IMR-90 (cell line): ENCODE results near the gene CACNA1G. TPM values are rescaled to one million over a fixed set of nuclear protein-coding genes. Genes with fewer than 3 reads are reported as not detected.

Experiments
- ATAC-seq: fragments of 200-7000 bp; cut with Tn5 transposase; 2 replicates; pipeline ENCODE4 v1.9.1; 2020; ENCODE audit warnings: low read depth, mild to moderate bottlenecking, moderate library complexity
- BruUV-seq: library from RNA; stranded (reverse); fragments of 400-500 nt; replicated peaks from 2 replicates; lab custom pipeline; 2021; lab: Mats Ljungman, UMichigan
- CTCF ChIA-PET: fragments of 300-600 bp; formaldehyde crosslinking; extraction: SDS; loops from one replicate; lab custom pipeline; 2021; ENCODE audit warnings: antibody characterized with exemption; lab: Yijun Ruan, JAX
- POLR2A ChIA-PET: fragments of 300-600 bp; sonication (Branson Sonifier 250); formaldehyde crosslinking; loops from one replicate; lab custom pipeline; 2022; ENCODE audit warnings: antibody characterized with exemption; ENCODE audit not compliant: unreplicated experiment; lab: Charles Lee
- DNase-seq: peaks from one replicate; pipeline ENCODE4 v3.0.0; 2013
- H2AFZ ChIP-seq: replicated peaks from 2 replicates; pipeline ENCODE3; 2013; ENCODE audit warnings: low read length, mild to moderate bottlenecking; ENCODE audit not compliant: poor library complexity
- H2AK5ac ChIP-seq: 2 replicates; pipeline ENCODE4 v1.6.1; 2013; ENCODE audit warnings: low read depth, low read length, inconsistent platforms
- H2AK9ac ChIP-seq: replicated peaks from 2 replicates; pipeline ENCODE3; 2013; ENCODE audit warnings: mild to moderate bottlenecking, low read depth, low read length, moderate library complexity; ENCODE audit not compliant: poor library complexity
- H2BK120ac ChIP-seq: 2 replicates; pipeline ENCODE4 v1.6.1; 2013; ENCODE audit warnings: low read depth, low read length, inconsistent platforms
- H2BK15ac ChIP-seq: 3 replicates; pipeline ENCODE4 v1.6.1; 2013; ENCODE audit warnings: low read depth, low read length, inconsistent platforms
- H2BK20ac ChIP-seq: 2 replicates; pipeline ENCODE4 v1.6.1; 2013; ENCODE audit warnings: low read depth, mild to moderate bottlenecking, inconsistent platforms, low read length, moderate library complexity
- H2BK5ac ChIP-seq: 2 replicates; pipeline ENCODE4 v1.6.1; 2013; ENCODE audit warnings: mild to moderate bottlenecking, low read depth, low read length, inconsistent platforms; ENCODE audit not compliant: poor library complexity, severe bottlenecking
- H3K14ac ChIP-seq: replicated peaks from 2 replicates; pipeline ENCODE4 v1.6.1; 2013; ENCODE audit warnings: low read depth, low read length, inconsistent platforms
- H3K18ac ChIP-seq: 2 replicates; pipeline ENCODE4 v1.6.1; 2013; ENCODE audit warnings: low read depth, low read length, control low read depth
- H3K23ac ChIP-seq: 2 replicates; pipeline ENCODE4 v1.6.1; 2013; ENCODE audit warnings: low read depth, low read length, inconsistent platforms
- H3K27ac ChIP-seq: 2 replicates; pipeline ENCODE4 v1.5.1; 2013; ENCODE audit warnings: mild to moderate bottlenecking, control low read depth, low read length; ENCODE audit not compliant: insufficient read depth
- H3K27me3 ChIP-seq: 2 replicates; pipeline ENCODE4 v1.6.1; 2013; ENCODE audit warnings: low read length; ENCODE audit not compliant: control insufficient read depth, insufficient read depth
- H3K36me3 ChIP-seq: 2 replicates; pipeline ENCODE4 v1.6.1; 2013; ENCODE audit warnings: low read length, mixed read lengths; ENCODE audit not compliant: control insufficient read depth, insufficient read depth
- H3K4ac ChIP-seq: 2 replicates; pipeline ENCODE4 v1.6.1; 2013; ENCODE audit warnings: low read depth, low read length, inconsistent platforms
- H3K4me1 ChIP-seq: 2 replicates; pipeline ENCODE4 v1.6.1; 2013; ENCODE audit warnings: low read length, mixed read lengths; ENCODE audit not compliant: control insufficient read depth, insufficient read depth
- H3K4me2 ChIP-seq: 2 replicates; pipeline ENCODE4 v1.6.1; 2013; ENCODE audit warnings: low read depth, mild to moderate bottlenecking, control low read depth, low read length, moderate library complexity
- H3K4me3 ChIP-seq: 2 replicates; pipeline ENCODE4 v1.5.1; 2013; ENCODE audit warnings: low read depth, mild to moderate bottlenecking, control low read depth, low read length, moderate library complexity; ENCODE audit not compliant: insufficient read depth
- H3K56ac ChIP-seq: 2 replicates; pipeline ENCODE4 v1.6.1; 2013; ENCODE audit warnings: low read length, inconsistent platforms; ENCODE audit not compliant: insufficient read depth; ENCODE audit errors: extremely low read depth
- H3K79me1 ChIP-seq, 2 experiments: 2 replicates each; pipeline ENCODE4 v1.6.1; 2013; ENCODE audit warnings: low read length in 2 of 2, inconsistent platforms in 1 of 2, low read depth in 1 of 2
- H3K9ac ChIP-seq: 2 replicates; pipeline ENCODE4 v1.6.1; 2013; ENCODE audit warnings: low read depth, low read length, control low read depth
- H3K9me1 ChIP-seq: 2 replicates; pipeline ENCODE4 v1.6.1; 2013; ENCODE audit warnings: low read length, inconsistent platforms; ENCODE audit not compliant: insufficient read depth
- H3K9me3 ChIP-seq: 2 replicates; pipeline ENCODE4 v1.6.1; 2013; ENCODE audit warnings: low read length; ENCODE audit not compliant: control insufficient read depth, insufficient read depth
- H4K20me1 ChIP-seq: 2 replicates; pipeline ENCODE4 v1.6.1; 2013; ENCODE audit warnings: low read length, inconsistent platforms; ENCODE audit not compliant: insufficient read depth
- H4K5ac ChIP-seq: 2 replicates; pipeline ENCODE4 v1.6.1; 2013; ENCODE audit warnings: mild to moderate bottlenecking, low read depth, low read length, control low read depth
- H4K8ac ChIP-seq, 2 experiments: 2 replicates each; pipeline ENCODE4 v1.6.1; 2013; ENCODE audit warnings: low read depth in 2 of 2, low read length in 2 of 2, control low read depth in 1 of 2, inconsistent platforms in 1 of 2
- H4K91ac ChIP-seq: 2 replicates; pipeline ENCODE4 v1.6.1; 2013; ENCODE audit warnings: low read depth, low read length, inconsistent platforms; ENCODE audit not compliant: insufficient read depth
- BHLHE40 ChIP-seq: fragments of 150-350 bp; IDR thresholded peaks from 2 replicates; pipeline ENCODE4 v1.6.1; 2016; ENCODE audit warnings: mild to moderate bottlenecking, low read depth, low read length
- CEBPB ChIP-seq: IDR thresholded peaks from 2 replicates; pipeline ENCODE4 v1.6.1; 2012; ENCODE audit warnings: low read depth, low read length, improper control_type of control experiment
- CHD1 ChIP-seq: IDR thresholded peaks from 2 replicates; pipeline ENCODE4 v1.6.1; 2012; ENCODE audit warnings: low read depth, low read length, improper control_type of control experiment
- MAFK ChIP-seq: IDR thresholded peaks from 2 replicates; pipeline ENCODE4 v1.6.1; 2012; ENCODE audit warnings: low read depth, low read length, improper control_type of control experiment
- MAZ ChIP-seq: IDR thresholded peaks from 2 replicates; pipeline ENCODE4 v1.6.1; 2012; ENCODE audit warnings: low read depth, mild to moderate bottlenecking, low read length, improper control_type of control experiment, moderate library complexity, borderline replicate concordance
- MXI1 ChIP-seq: IDR thresholded peaks from 2 replicates; pipeline ENCODE4 v1.6.1; 2012; ENCODE audit warnings: low read depth, mild to moderate bottlenecking, low read length, moderate library complexity, borderline replicate concordance
- NFE2L2 ChIP-seq: fragments of 150-350 bp; IDR thresholded peaks from 2 replicates; pipeline ENCODE4 v1.6.1; 2016; ENCODE audit warnings: low read depth, mild to moderate bottlenecking, low read length
- POLR2A ChIP-seq: IDR thresholded peaks from 2 replicates; pipeline ENCODE4 v1.6.1; 2012; ENCODE audit warnings: mild to moderate bottlenecking, low read depth, low read length
- RAD21 ChIP-seq: IDR thresholded peaks from 2 replicates; pipeline ENCODE4 v1.6.1; 2012; ENCODE audit warnings: low read length, improper control_type of control experiment
- RCOR1 ChIP-seq: IDR thresholded peaks from 2 replicates; pipeline ENCODE4 v1.6.1; 2012; ENCODE audit warnings: mild to moderate bottlenecking, low read length, improper control_type of control experiment; ENCODE audit not compliant: insufficient replicate concordance
- SMC3 ChIP-seq: fragments of 150-350 bp; IDR thresholded peaks from 2 replicates; pipeline ENCODE4 v1.6.1; 2016; ENCODE audit warnings: low read depth, mild to moderate bottlenecking, antibody characterized with exemption, low read length, moderate library complexity
- WGBS, 2 experiments: methylation state at CpG; one replicate each; pipeline versions ENCODE4 v1.1.5 to v1.1.7; 2013; ENCODE audit warnings: missing lambda C conversion rate in 2 of 2; ENCODE audit not compliant: insufficient read length in 1 of 2; ENCODE audit errors: extremely low coverage in 2 of 2; 5-methylcytosine and 5-hydroxymethylcytosine counted together
- dilution Hi-C: fragments of 300-500 bp; cut with HindIII; formaldehyde crosslinking; loops from one replicate; pipeline ENCODE4 v1.14.3; 2018; ENCODE audit warnings: low sequenced_read_pairs; ENCODE audit not compliant: unreplicated experiment
- in situ Hi-C: fragments of 300-500 bp; cut with MboI; formaldehyde crosslinking; loops from 3 replicates; pipeline ENCODE4 v1.14.3; 2019; ENCODE audit warnings: low sequenced_read_pairs, inconsistent platforms, mixed read lengths
- intact Hi-C: fragments of 100-400 bp; cut with micrococcal nuclease; formaldehyde crosslinking; loops from 2 replicates; pipeline ENCODE4 v1.10.0; 2022
- polyA plus RNA-seq, 3 experiments: library from polyadenylated mRNA; depleted of rRNA; stranded (reverse); fragments of >200 nt; gene quantifications; 2 replicates each; pipeline ENCODE4 v1.2.3, GENCODE V29; 2012; ENCODE audit warnings: low replicate concordance in 1 of 3
- total RNA-seq: library from RNA; depleted of rRNA; stranded (reverse); fragments of >200 nt; gene quantifications from 2 replicates; pipeline ENCODE4 v1.2.3, GENCODE V29; 2012
- TF ChIP-seq, protein P1 (sequence below): fragments of 150-350 bp; IDR thresholded peaks from 2 replicates; pipeline ENCODE4 v1.6.1; 2017; ENCODE audit warnings: mild to moderate bottlenecking, antibody characterized with exemption, low read length, low read depth
- TF ChIP-seq, protein P2 (sequence below): fragments of 150-350 bp; IDR thresholded peaks from 2 replicates; pipeline ENCODE4 v1.6.1; 2016; ENCODE audit warnings: low read depth, mild to moderate bottlenecking, low read length, moderate library complexity, borderline replicate concordance
- TF ChIP-seq, protein P3 (sequence below): conservative IDR thresholded peaks from 2 replicates; pipeline ENCODE4 v1.5.1; 2012; ENCODE audit warnings: mild to moderate bottlenecking, low read depth, low read length, improper control_type of control experiment

CACNA1G gene
- total and polyA plus RNA-seq, 2 of the 4 experiments (the other 2 are of a cell fraction): under 0.01 to 0.03 TPM

GRCh38 chr17:50667259-50668024 lies 106.9 kb downstream of the CACNA1G start:
- ATAC-seq: no peak
- H2AK5ac ChIP-seq: peak overlapping the region; percentile 98
- BruUV-seq: no TSS peak
- H2BK15ac ChIP-seq: peak overlapping the region; percentile 92; the same call in 2 of the 3 replicates
- no peaks in the 10 kb centered on the region for H3K9me3 ChIP-seq
- ChIA-PET POLR2A (no interaction called here), CTCF (no interaction called here)
- peak overlapping the region; percentile 85 for H3K14ac ChIP-seq
- DNase-seq: no peak
- H3K4me2 ChIP-seq: no peak overlapping the region
- H3K4me1 ChIP-seq: peaks cover 21% of the 10 kb centered on the region
- H4K20me1 ChIP-seq: no peaks in the 10 kb centered on the region
- no peaks in the 10 kb centered on the region for H3K27me3 ChIP-seq
- in situ Hi-C loops (no loop called here), intact Hi-C loops (no loop called here), dilution Hi-C loops (no loop called here)
- H3K79me1 ChIP-seq: peaks cover 0 to 8% of the 10 kb centered on the region in 2 experiments; a peak in 2 of 4 replicates
- H2BK120ac ChIP-seq: peak overlapping the region; percentile 89
- H4K91ac ChIP-seq: peak overlapping the region; percentile 80
- peak overlapping the region; percentile 33 for H2AFZ ChIP-seq
- no peak overlapping the region for H3K9ac ChIP-seq
- H3K4ac ChIP-seq: peak overlapping the region; percentile 92
- H4K5ac ChIP-seq: peak overlapping the region; percentile 69; the same call in 1 of the 2 replicates
- H2AK9ac ChIP-seq: peak overlapping the region; percentile 77
- H3K9me1 ChIP-seq: peaks cover 23% of the 10 kb centered on the region
- H3K36me3 ChIP-seq: no peaks in the 10 kb centered on the region
- no peak overlapping the region; the same call in 1 of the 2 replicates for H3K27ac ChIP-seq
- H4K8ac ChIP-seq: peak overlapping the region; percentile 87 to 89; a peak in 3 of 4 replicates
- WGBS, 2 experiments: 86% methylated on average over 1 of the region's 14 CpGs; no CpG with 5 or more reads in 1 of the 2 experiments
- H3K56ac ChIP-seq: no peak overlapping the region
- H3K4me3 ChIP-seq: no peak overlapping the region
- H2BK20ac ChIP-seq: peak overlapping the region; percentile 90
- peak overlapping the region; percentile 66 for H2BK5ac ChIP-seq
- peak overlapping the region; percentile 68; the same call in 1 of the 2 replicates for H3K23ac ChIP-seq
- peak overlapping the region; percentile 24; the same call in 1 of the 2 replicates for H3K18ac ChIP-seq
- TF ChIP-seq, protein P1, sequence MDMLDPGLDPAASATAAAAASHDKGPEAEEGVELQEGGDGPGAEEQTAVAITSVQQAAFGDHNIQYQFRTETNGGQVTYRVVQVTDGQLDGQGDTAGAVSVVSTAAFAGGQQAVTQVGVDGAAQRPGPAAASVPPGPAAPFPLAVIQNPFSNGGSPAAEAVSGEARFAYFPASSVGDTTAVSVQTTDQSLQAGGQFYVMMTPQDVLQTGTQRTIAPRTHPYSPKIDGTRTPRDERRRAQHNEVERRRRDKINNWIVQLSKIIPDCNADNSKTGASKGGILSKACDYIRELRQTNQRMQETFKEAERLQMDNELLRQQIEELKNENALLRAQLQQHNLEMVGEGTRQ: no peak
- TF ChIP-seq, protein P2, sequence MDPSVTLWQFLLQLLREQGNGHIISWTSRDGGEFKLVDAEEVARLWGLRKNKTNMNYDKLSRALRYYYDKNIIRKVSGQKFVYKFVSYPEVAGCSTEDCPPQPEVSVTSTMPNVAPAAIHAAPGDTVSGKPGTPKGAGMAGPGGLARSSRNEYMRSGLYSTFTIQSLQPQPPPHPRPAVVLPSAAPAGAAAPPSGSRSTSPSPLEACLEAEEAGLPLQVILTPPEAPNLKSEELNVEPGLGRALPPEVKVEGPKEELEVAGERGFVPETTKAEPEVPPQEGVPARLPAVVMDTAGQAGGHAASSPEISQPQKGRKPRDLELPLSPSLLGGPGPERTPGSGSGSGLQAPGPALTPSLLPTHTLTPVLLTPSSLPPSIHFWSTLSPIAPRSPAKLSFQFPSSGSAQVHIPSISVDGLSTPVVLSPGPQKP: no peak
- TF ChIP-seq POLR2A (no peak), RCOR1 (no peak), NFE2L2 (no peak), MXI1 (no peak), MAZ (no peak), CHD1 (no peak), BHLHE40 (no peak), SMC3 (no peak), CEBPB (no peak), RAD21 (no peak), MAFK (no peak)
- TF ChIP-seq, protein P3, sequence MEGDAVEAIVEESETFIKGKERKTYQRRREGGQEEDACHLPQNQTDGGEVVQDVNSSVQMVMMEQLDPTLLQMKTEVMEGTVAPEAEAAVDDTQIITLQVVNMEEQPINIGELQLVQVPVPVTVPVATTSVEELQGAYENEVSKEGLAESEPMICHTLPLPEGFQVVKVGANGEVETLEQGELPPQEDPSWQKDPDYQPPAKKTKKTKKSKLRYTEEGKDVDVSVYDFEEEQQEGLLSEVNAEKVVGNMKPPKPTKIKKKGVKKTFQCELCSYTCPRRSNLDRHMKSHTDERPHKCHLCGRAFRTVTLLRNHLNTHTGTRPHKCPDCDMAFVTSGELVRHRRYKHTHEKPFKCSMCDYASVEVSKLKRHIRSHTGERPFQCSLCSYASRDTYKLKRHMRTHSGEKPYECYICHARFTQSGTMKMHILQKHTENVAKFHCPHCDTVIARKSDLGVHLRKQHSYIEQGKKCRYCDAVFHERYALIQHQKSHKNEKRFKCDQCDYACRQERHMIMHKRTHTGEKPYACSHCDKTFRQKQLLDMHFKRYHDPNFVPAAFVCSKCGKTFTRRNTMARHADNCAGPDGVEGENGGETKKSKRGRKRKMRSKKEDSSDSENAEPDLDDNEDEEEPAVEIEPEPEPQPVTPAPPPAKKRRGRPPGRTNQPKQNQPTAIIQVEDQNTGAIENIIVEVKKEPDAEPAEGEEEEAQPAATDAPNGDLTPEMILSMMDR: no peak
